Measurements from ENCODE around the gene DAD1.

GRCh38 chr14:22526218-22526617 is 62.8 kb downstream of the DAD1 start:
- no peak for TF ChIP-seq POLR2A (IDR thresholded peaks at IDR 0.05; ENCODE audit: low read length)
- no peak for TF ChIP-seq GATA1 (IDR thresholded peaks at IDR 0.05; ENCODE audit: low read depth, low read length)
